Neural cell (in vitro differentiated cells): Measurements from ENCODE around the gene NKG7. TPM values are rescaled to one million over a fixed set of nuclear protein-coding genes. Genes with fewer than 3 reads are reported as not detected.

Source experiments
- H2AFZ ChIP-seq: fragments of 200-600, 300-800 bp; sonication (generic), shearing (Covaris generic); 2 replicates; pipeline ENCODE4 v1.6.0; 2014; ENCODE audit warnings: low read depth, mild to moderate bottlenecking, antibody characterized with exemption, low read length, moderate library complexity
- H3F3A ChIP-seq: fragments of 200-600 bp; shearing (Covaris generic); 2 replicates; pipeline ENCODE4 v1.6.1; 2016; ENCODE audit warnings: mild to moderate bottlenecking, moderate library complexity, mixed read lengths, antibody characterized with exemption, low read length; ENCODE audit not compliant: insufficient read depth, poor library complexity, severe bottlenecking
- H3K27ac ChIP-seq: fragments of 200-600, 300-800 bp; sonication (generic), shearing (Covaris generic); 2 replicates; pipeline ENCODE4 v1.5.1; 2014; ENCODE audit warnings: mild to moderate bottlenecking, low read length, moderate library complexity
- H3K27me3 ChIP-seq: fragments of 300-800, 200-600 bp; sonication (generic), shearing (Covaris generic); 2 replicates; pipeline ENCODE4 v1.6.0; 2014; ENCODE audit warnings: mild to moderate bottlenecking, low read depth, low read length, moderate library complexity; ENCODE audit not compliant: insufficient read depth
- H3K36me3 ChIP-seq: fragments of 300-800, 200-600 bp; sonication (generic), shearing (Covaris generic); 2 replicates; pipeline ENCODE4 v1.5.1; 2014; ENCODE audit warnings: mild to moderate bottlenecking, antibody characterized with exemption, low read length, moderate library complexity; ENCODE audit not compliant: insufficient read depth
- H3K4me2 ChIP-seq: fragments of 300-800, 200-600 bp; sonication (generic), shearing (Covaris generic); 2 replicates; pipeline ENCODE4 v1.6.0; 2014; ENCODE audit warnings: mild to moderate bottlenecking, low read length
- H3K4me3 ChIP-seq: fragments of 300-800, 200-600 bp; sonication (generic), shearing (Covaris generic); 2 replicates; pipeline ENCODE4 v1.5.1; 2014; ENCODE audit warnings: mild to moderate bottlenecking, low read length, moderate library complexity
- H3K79me2 ChIP-seq: fragments of 200-600 bp; shearing (Covaris generic); replicated peaks from 2 replicates; pipeline ENCODE4 v1.6.0; 2014; ENCODE audit warnings: mild to moderate bottlenecking, low read length, moderate library complexity; ENCODE audit not compliant: insufficient read depth
- H3K9ac ChIP-seq: fragments of 300-800, 200-600 bp; sonication (generic), shearing (Covaris generic); 2 replicates; pipeline ENCODE4 v1.6.1; 2016; ENCODE audit warnings: mild to moderate bottlenecking, low read length, mixed read lengths
- H3K9me2 ChIP-seq: fragments of 200-600 bp; shearing (Covaris generic); 2 replicates; pipeline ENCODE4 v1.6.1; 2016; ENCODE audit warnings: mild to moderate bottlenecking, low read length, mixed read lengths; ENCODE audit not compliant: insufficient read depth
- H3K9me3 ChIP-seq: fragments of 200-600, 300-800 bp; sonication (generic), shearing (Covaris generic); 2 replicates; pipeline ENCODE4 v1.6.1; 2016; ENCODE audit warnings: mild to moderate bottlenecking, mixed run types, low read length, moderate library complexity, mixed read lengths
- H4K20me1 ChIP-seq: fragments of 200-600 bp; shearing (Covaris generic); 2 replicates; pipeline ENCODE4 v1.6.1; 2016; ENCODE audit warnings: mild to moderate bottlenecking, mixed run types; ENCODE audit not compliant: insufficient read depth
- CTCF ChIP-seq: fragments of 450-650 bp; IDR thresholded peaks from 2 replicates; pipeline ENCODE4 v1.5.1; 2014; ENCODE audit warnings: antibody characterized with exemption, mild to moderate bottlenecking, moderate library complexity; ENCODE audit not compliant: poor library complexity, severe bottlenecking
- EP300 ChIP-seq: fragments of 450-650 bp; conservative IDR thresholded peaks from 2 replicates; pipeline ENCODE4 v1.6.1; 2014; ENCODE audit warnings: antibody characterized with exemption, mild to moderate bottlenecking, moderate library complexity; ENCODE audit not compliant: poor library complexity, severe bottlenecking
- EZH2 ChIP-seq: fragments of 200-600, 300-800 bp; shearing (Covaris generic), sonication (generic); IDR thresholded peaks from 2 replicates; pipeline ENCODE4 v1.6.1; 2014; ENCODE audit warnings: antibody characterized with exemption, low read length, borderline replicate concordance, mild to moderate bottlenecking; ENCODE audit not compliant: insufficient read depth, poor library complexity, severe bottlenecking
- MXI1 ChIP-seq: fragments of 450-650 bp; conservative IDR thresholded peaks from 2 replicates; pipeline ENCODE4 v1.6.1; 2014; ENCODE audit warnings: antibody characterized with exemption, mild to moderate bottlenecking; ENCODE audit not compliant: poor library complexity, severe bottlenecking
- POLR2AphosphoS5 ChIP-seq: IDR thresholded peaks from 2 replicates; pipeline ENCODE4 v1.6.1; 2012
- RAD21 ChIP-seq: fragments of 450-650 bp; conservative IDR thresholded peaks from 2 replicates; pipeline ENCODE4 v1.6.1; 2014; ENCODE audit warnings: antibody characterized with exemption, mild to moderate bottlenecking, moderate library complexity
- SMC3 ChIP-seq: fragments of 450-650 bp; conservative IDR thresholded peaks from 2 replicates; pipeline ENCODE4 v1.6.1; 2014; ENCODE audit warnings: antibody characterized with exemption, mild to moderate bottlenecking, moderate library complexity; ENCODE audit not compliant: poor library complexity
- TAF1 ChIP-seq: IDR thresholded peaks from 2 replicates; pipeline ENCODE4 v1.6.1; 2012; ENCODE audit warnings: low read depth
- polyA plus RNA-seq: library from polyadenylated mRNA; depleted of rRNA; stranded (reverse); fragments of >200 nt; gene quantifications from 2 replicates; pipeline ENCODE4 v1.2.3, GENCODE V29; 2014
- TF ChIP-seq, protein P1 (sequence below): IDR thresholded peaks from 2 replicates; pipeline ENCODE4 v1.6.1; 2012; ENCODE audit warnings: borderline replicate concordance

Gene NKG7
- polyA plus RNA-seq, 1 donor from 2014 or later: not detected

- Histone ChIP-seq H3K79me2 (no peaks in the 10 kb centered on the region), H3K36me3 (no peaks in the 10 kb centered on the region), H2AFZ (no peak overlapping the region), H3K4me2 (no peak overlapping the region), H3K27me3 (no peaks in the 10 kb centered on the region), H3K9me2 (no peaks in the 10 kb centered on the region), H3K9me3 (no peaks in the 10 kb centered on the region), H3K27ac (no peak overlapping the region), H3K9ac (no peak overlapping the region), H4K20me1 (no peaks in the 10 kb centered on the region), H3F3A (no peaks in the 10 kb centered on the region), H3K4me3 (no peak overlapping the region)
- TF ChIP-seq MXI1 (no peak), POLR2AphosphoS5 (no peak), TAF1 (no peak), CTCF (no peak), RAD21 (no peak), SMC3 (no peak), EP300 (no peak), EZH2 (no peak)
- TF ChIP-seq, protein P1, sequence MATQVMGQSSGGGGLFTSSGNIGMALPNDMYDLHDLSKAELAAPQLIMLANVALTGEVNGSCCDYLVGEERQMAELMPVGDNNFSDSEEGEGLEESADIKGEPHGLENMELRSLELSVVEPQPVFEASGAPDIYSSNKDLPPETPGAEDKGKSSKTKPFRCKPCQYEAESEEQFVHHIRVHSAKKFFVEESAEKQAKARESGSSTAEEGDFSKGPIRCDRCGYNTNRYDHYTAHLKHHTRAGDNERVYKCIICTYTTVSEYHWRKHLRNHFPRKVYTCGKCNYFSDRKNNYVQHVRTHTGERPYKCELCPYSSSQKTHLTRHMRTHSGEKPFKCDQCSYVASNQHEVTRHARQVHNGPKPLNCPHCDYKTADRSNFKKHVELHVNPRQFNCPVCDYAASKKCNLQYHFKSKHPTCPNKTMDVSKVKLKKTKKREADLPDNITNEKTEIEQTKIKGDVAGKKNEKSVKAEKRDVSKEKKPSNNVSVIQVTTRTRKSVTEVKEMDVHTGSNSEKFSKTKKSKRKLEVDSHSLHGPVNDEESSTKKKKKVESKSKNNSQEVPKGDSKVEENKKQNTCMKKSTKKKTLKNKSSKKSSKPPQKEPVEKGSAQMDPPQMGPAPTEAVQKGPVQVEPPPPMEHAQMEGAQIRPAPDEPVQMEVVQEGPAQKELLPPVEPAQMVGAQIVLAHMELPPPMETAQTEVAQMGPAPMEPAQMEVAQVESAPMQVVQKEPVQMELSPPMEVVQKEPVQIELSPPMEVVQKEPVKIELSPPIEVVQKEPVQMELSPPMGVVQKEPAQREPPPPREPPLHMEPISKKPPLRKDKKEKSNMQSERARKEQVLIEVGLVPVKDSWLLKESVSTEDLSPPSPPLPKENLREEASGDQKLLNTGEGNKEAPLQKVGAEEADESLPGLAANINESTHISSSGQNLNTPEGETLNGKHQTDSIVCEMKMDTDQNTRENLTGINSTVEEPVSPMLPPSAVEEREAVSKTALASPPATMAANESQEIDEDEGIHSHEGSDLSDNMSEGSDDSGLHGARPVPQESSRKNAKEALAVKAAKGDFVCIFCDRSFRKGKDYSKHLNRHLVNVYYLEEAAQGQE: no peak
Observed at GRCh38 chr19:51351266-51351990, 21.0 kb downstream of the NKG7 start.

DNA sequence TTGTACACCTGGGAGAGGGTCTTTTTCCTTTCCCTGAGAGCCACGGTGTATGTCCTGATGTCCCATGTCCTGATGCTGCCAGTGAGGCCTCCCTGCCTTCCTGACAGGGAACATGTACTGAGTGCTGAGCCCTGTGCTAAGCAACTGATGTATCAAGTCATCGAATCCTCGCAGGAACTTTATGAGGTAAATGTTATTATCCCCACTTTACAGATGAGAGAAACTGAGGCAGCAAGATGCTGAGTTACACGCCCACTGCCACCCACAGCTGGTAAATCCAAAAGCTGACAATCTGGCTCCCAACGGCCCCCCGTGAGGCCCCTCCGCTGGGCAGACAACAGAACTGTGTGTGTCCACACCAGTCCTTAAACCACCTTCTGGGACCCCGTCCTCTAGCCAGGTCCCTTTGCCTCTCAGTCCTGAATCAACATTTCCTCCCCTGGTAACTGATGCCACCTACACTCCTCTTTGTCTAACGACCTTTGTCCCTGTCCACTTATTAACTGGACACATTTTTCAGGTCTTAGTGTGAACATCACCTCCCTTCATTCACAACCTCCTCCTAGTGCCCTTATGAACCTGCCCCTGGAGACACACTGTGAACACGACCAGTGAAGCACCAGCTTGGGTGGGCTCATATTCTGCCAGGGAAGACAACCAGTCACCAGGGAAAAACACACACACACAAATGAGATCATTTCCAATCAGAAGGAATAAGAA lies 25.1 kb downstream of the NKG7 start:
- TF ChIP-seq MXI1 (no peak), EZH2 (no peak), RAD21 (no peak), POLR2AphosphoS5 (no peak), CTCF (no peak), TAF1 (no peak), SMC3 (no peak), EP300 (no peak)
- TF ChIP-seq, protein P1: no peak
- Histone ChIP-seq H4K20me1 (no peaks in the 10 kb centered on the region), H3K36me3 (no peaks in the 10 kb centered on the region), H3K27me3 (no peaks in the 10 kb centered on the region), H3K9ac (no peak overlapping the region), H3K79me2 (no peaks in the 10 kb centered on the region), H3K9me2 (no peaks in the 10 kb centered on the region), H2AFZ (no peak overlapping the region), H3K9me3 (no peaks in the 10 kb centered on the region), H3K4me3 (no peak overlapping the region), H3F3A (no peaks in the 10 kb centered on the region), H3K4me2 (no peak overlapping the region), H3K27ac (no peak overlapping the region)
